Left kidney (tissue), 2 donors: Measurements from ENCODE around the gene SFT2D3. TPM values are rescaled to one million over a fixed set of nuclear protein-coding genes. Genes with fewer than 3 reads are reported as not detected.
"Not testable (repeated sequence)": the region's sequence is repeated elsewhere in the genome, so short reads cannot be mapped to it uniquely, and the experiment has no call there.

ENCODE experiments used
- DNase-seq: peaks from one replicate; pipeline ENCODE4 v3.0.0-alpha.2; 2013
- polyA plus RNA-seq: library from polyadenylated mRNA; unstranded; fragments of 120-200 nt; gene quantifications from one replicate; pipeline ENCODE4 v1.2.1, GENCODE V29; 2013; ENCODE audit not compliant: insufficient read length

The SFT2D3 gene
- polyA plus RNA-seq, 1 donor = not detected

GRCh38 chr2:127740665-127741288, 39.5 kb downstream of the SFT2D3 start:
- DNase-seq = no peak

GRCh38 chr2:127743477-127744026, 42.3 kb downstream of the SFT2D3 start:
- no peak for DNase-seq

DNA sequence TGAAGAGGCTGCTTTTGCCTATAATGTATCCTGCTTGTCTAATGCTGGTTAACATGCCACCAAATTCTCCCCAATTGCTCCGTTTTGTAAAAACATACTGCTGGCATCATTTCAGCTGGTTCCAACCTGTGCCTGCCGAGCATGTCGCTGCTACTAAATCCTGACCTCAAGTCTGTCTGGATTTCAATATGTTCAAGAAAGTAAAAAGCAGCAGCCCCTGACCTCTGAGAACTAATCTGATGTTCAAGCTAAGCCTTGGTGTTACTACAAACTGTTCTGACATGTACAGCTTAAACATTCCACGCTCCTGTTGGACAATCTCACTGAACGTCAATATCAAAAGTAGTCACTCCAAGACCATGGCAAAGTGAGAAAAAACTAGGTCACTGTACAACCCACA, 46.3 kb downstream of the SFT2D3 start:
- DNase-seq = no peak

GRCh38 chr2:127749537-127749936, 48.2 kb downstream of the SFT2D3 start:
- not testable (repeated sequence) for DNase-seq

- no peak for DNase-seq
These were observed 52.1 kb downstream of the SFT2D3 start for GRCh38 chr2:127753374-127753773.

DNA sequence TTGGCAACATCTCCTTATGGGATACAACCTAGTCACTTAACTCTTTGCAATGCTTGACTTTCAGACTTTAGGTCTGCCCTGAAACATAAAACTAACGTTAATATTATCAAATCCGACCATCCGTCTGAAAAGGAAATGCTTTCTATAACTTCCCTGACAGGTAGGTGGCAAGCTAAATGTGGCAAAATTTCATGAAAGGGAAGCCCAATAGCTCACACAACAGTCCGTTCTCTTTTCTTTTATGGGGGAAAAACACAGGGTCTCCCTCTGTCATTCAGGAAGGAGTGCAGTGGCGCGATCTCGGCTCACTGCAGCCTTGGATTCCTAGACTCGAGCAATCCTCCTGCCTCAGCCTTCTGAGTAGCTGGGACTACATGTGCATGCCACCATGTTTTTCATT, 52.9 kb downstream of the SFT2D3 start:
- no peak for DNase-seq

Other genes with a start within 250 kb of the SFT2D3 start
- gene IWS1, start 175.0 kb upstream of the SFT2D3 start, polyA plus RNA-seq = 86.2 TPM
- gene MYO7B, start 165.8 kb upstream of the SFT2D3 start, polyA plus RNA-seq = 22.8 TPM
- 0.85 TPM for gene GPR17, start 55.3 kb upstream of the SFT2D3 start, polyA plus RNA-seq
- 15.5 TPM for gene LIMS2, start 26.0 kb upstream of the SFT2D3 start, polyA plus RNA-seq
- gene WDR33, start 109.7 kb downstream of the SFT2D3 start, polyA plus RNA-seq = 62.3 TPM
- 41.8 TPM for gene POLR2D, start 156.7 kb downstream of the SFT2D3 start, polyA plus RNA-seq
- gene AMMECR1L, start 184.5 kb downstream of the SFT2D3 start, polyA plus RNA-seq = 28.9 TPM